DND-41 (cell line): ENCODE data around the gene BEST3.

Experiments used
- ATAC-seq: fragments of 200-7000 bp; cut with Tn5 transposase; 3 replicates; pipeline ENCODE4 v1.9.1; 2021; ENCODE audit warnings: low read depth; ENCODE audit not compliant: insufficient read depth
- DNase-seq: peaks from one replicate; pipeline ENCODE4 v3.0.0-alpha.2; 2020
- H2AFZ ChIP-seq: 2 replicates; pipeline ENCODE4 v1.6.0; 2012; ENCODE audit warnings: low read depth, low read length
- H3K27ac ChIP-seq: 2 replicates; pipeline ENCODE4 v1.5.1; 2012; ENCODE audit warnings: low read length, inconsistent platforms
- H3K27me3 ChIP-seq: fragments of 200-600 bp; sonication (generic); 2 replicates; pipeline ENCODE4 v1.6.0; 2012; ENCODE audit warnings: low read length, mild to moderate bottlenecking, inconsistent platforms; ENCODE audit not compliant: insufficient read depth, poor library complexity
- H3K36me3 ChIP-seq: 2 replicates; pipeline ENCODE4 v1.5.1; 2012; ENCODE audit warnings: low read length, inconsistent platforms; ENCODE audit not compliant: insufficient read depth
- H3K4me1 ChIP-seq: 2 replicates; pipeline ENCODE4 v1.5.1; 2012; ENCODE audit warnings: mild to moderate bottlenecking, low read length; ENCODE audit not compliant: insufficient read depth
- H3K4me2 ChIP-seq: 2 replicates; pipeline ENCODE4 v1.6.0; 2012; ENCODE audit warnings: mild to moderate bottlenecking, moderate library complexity, low read length, inconsistent platforms; ENCODE audit not compliant: insufficient read depth
- H3K4me3 ChIP-seq, 2 experiments: fragments of 200-600 bp in 1 of 2; shearing (Covaris generic) in 1 of 2; 2 replicates each; pipeline ENCODE4 v1.5.1; 2012 to 2016; ENCODE audit warnings: inconsistent platforms in 2 of 2, low read length in 2 of 2, mild to moderate bottlenecking in 2 of 2, low read depth in 1 of 2, moderate library complexity in 1 of 2
- H3K79me2 ChIP-seq: 2 replicates; pipeline ENCODE4 v1.6.0; 2012; ENCODE audit warnings: low read length, inconsistent platforms; ENCODE audit not compliant: insufficient read depth
- H3K9ac ChIP-seq: 2 replicates; pipeline ENCODE4 v1.6.0; 2012; ENCODE audit warnings: low read depth, mild to moderate bottlenecking, inconsistent platforms, low read length, moderate library complexity
- H3K9me3 ChIP-seq: 2 replicates; pipeline ENCODE4 v1.5.1; 2012; ENCODE audit warnings: low read length, moderate library complexity, mild to moderate bottlenecking, inconsistent platforms; ENCODE audit not compliant: insufficient read depth, severe bottlenecking
- H4K20me1 ChIP-seq: 2 replicates; pipeline ENCODE4 v1.6.0; 2012; ENCODE audit warnings: low read length; ENCODE audit not compliant: insufficient read depth
- CTCF ChIP-seq: IDR thresholded peaks from 2 replicates; pipeline ENCODE4 v1.5.1; 2012; ENCODE audit warnings: borderline replicate concordance, low read length, moderate library complexity, mild to moderate bottlenecking; ENCODE audit not compliant: poor library complexity, severe bottlenecking; ENCODE audit errors: extremely low read depth
- EZH2 ChIP-seq: IDR thresholded peaks from 3 replicates; pipeline ENCODE4 v1.6.1; 2012; ENCODE audit warnings: borderline replicate concordance, low read depth, mild to moderate bottlenecking, moderate library complexity, low read length, inconsistent platforms; ENCODE audit not compliant: severe bottlenecking

Gene BEST3

GRCh38 chr12:69714542-69714941 is 15.4 kb upstream of the BEST3 start:
- Histone ChIP-seq H3K9ac (no peak overlapping the region), H3K4me2 (no peak overlapping the region)
- ATAC-seq = no peak

GRCh38 chr12:69712826-69713225 is 13.7 kb upstream of the BEST3 start:
- DNase-seq (no peak), ATAC-seq (no peak)
- Histone ChIP-seq H2AFZ (no peak overlapping the region), H3K27me3 (peaks cover 8% of the 10 kb centered on the region), H3K4me1 (no peaks in the 10 kb centered on the region), H3K36me3 (no peaks in the 10 kb centered on the region), H3K9me3 (no peaks in the 10 kb centered on the region), H3K4me2 (no peak overlapping the region), H3K9ac (no peak overlapping the region), H4K20me1 (no peaks in the 10 kb centered on the region), H3K4me3 (no peak overlapping the region), H3K79me2 (no peaks in the 10 kb centered on the region), H3K27ac (no peak overlapping the region)
- TF ChIP-seq EZH2 = no peak
- no peak for TF ChIP-seq CTCF

More at GRCh38 chr12:69714542-69714941, 15.4 kb upstream of the BEST3 start:
- no peak for TF ChIP-seq CTCF
- Histone ChIP-seq H2AFZ (no peak overlapping the region), H3K36me3 (no peaks in the 10 kb centered on the region), H4K20me1 (no peaks in the 10 kb centered on the region), H3K79me2 (no peaks in the 10 kb centered on the region), H3K4me3 (no peak overlapping the region), H3K4me1 (no peaks in the 10 kb centered on the region), H3K9me3 (no peaks in the 10 kb centered on the region), H3K27me3 (peaks cover 8% of the 10 kb centered on the region), H3K27ac (no peak overlapping the region)
- no peak for DNase-seq

GRCh38 chr12:69708649-69709048 is 9.5 kb upstream of the BEST3 start:
- Histone ChIP-seq H3K9ac (no peak overlapping the region), H3K9me3 (no peaks in the 10 kb centered on the region), H3K4me2 (no peak overlapping the region), H3K27ac (no peak overlapping the region), H3K27me3 (peaks cover 2% of the 10 kb centered on the region), H4K20me1 (no peaks in the 10 kb centered on the region), H3K4me3 (no peak overlapping the region), H3K4me1 (no peaks in the 10 kb centered on the region), H3K79me2 (no peaks in the 10 kb centered on the region), H3K36me3 (no peaks in the 10 kb centered on the region), H2AFZ (no peak overlapping the region)
- ATAC-seq = no peak
- peak; percentile 22 for TF ChIP-seq CTCF
- TF ChIP-seq EZH2 = no peak
- DNase-seq = no peak

GRCh38 chr12:69704357-69704756 is 5.3 kb upstream of the BEST3 start:
- Histone ChIP-seq H3K4me3 (no peak overlapping the region), H3K4me1 (no peaks in the 10 kb centered on the region), H4K20me1 (no peaks in the 10 kb centered on the region), H3K9ac (no peak overlapping the region), H3K4me2 (no peak overlapping the region), H3K27ac (no peak overlapping the region), H3K36me3 (no peaks in the 10 kb centered on the region), H2AFZ (no peak overlapping the region), H3K27me3 (no peaks in the 10 kb centered on the region), H3K79me2 (no peaks in the 10 kb centered on the region), H3K9me3 (no peaks in the 10 kb centered on the region)
- TF ChIP-seq CTCF (no peak), EZH2 (no peak)
- ATAC-seq (no peak), DNase-seq (no peak)
